Stimulated activated naive CD8-positive, alpha-beta T cell treated with anti-CD3 and anti-CD28 coated beads, Interleukin-15, Interleukin-2, amounts not matched to agents 100 ng/mL and 50 ng/mL, for 24 hours (primary cell): Measurements from ENCODE around the gene IQGAP2.

ENCODE experiments used
- H3K27ac Mint-ChIP-seq: one replicate; pipeline ENCODE4 v1.8.0; 2021; ENCODE audit warnings: mild to moderate bottlenecking, mixed read lengths
- H3K27me3 Mint-ChIP-seq: one replicate; pipeline ENCODE4 v1.8.0; 2021; ENCODE audit warnings: mixed read lengths
- H3K36me3 Mint-ChIP-seq: one replicate; pipeline ENCODE4 v1.8.0; 2021; ENCODE audit warnings: low read depth, mixed read lengths
- H3K4me1 Mint-ChIP-seq: one replicate; pipeline ENCODE4 v1.8.0; 2021; ENCODE audit warnings: low read depth, mixed read lengths
- H3K4me3 Mint-ChIP-seq: one replicate; pipeline ENCODE4 v1.8.0; 2021; ENCODE audit warnings: mild to moderate bottlenecking, mixed read lengths
- H3K9me3 Mint-ChIP-seq: one replicate; pipeline ENCODE4 v1.8.0; 2021; ENCODE audit warnings: mixed read lengths

IQGAP2 gene

DNA sequence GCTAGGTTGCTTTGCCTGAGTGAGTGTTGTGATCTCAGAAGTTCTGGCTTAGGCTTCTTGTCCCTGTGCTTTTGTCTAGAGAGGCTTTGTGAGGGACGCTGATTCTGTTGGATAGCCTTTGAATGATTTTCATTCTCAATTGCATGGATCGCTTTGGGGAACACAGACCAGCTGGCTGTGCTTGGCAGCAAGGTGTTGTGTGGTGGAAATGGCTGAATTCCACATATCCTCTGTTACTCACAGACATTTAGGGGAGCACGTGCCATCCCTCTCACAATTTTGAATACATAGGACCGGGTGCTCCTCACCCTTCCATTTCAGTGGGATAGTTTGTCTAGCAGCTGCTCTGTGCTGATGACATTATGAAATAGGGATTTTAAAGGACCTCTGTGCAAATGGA, 76.2 kb downstream of the IQGAP2 start:
- H3K4me1 Mint-ChIP-seq = peaks cover 51% of the 10 kb centered on the region
- no peaks in the 10 kb centered on the region for H3K9me3 Mint-ChIP-seq
- no peak overlapping the region for H3K27ac Mint-ChIP-seq
- no peaks in the 10 kb centered on the region for H3K27me3 Mint-ChIP-seq
- H3K4me3 Mint-ChIP-seq = no peak overlapping the region
- peaks cover 6% of the 10 kb centered on the region for H3K36me3 Mint-ChIP-seq

DNA sequence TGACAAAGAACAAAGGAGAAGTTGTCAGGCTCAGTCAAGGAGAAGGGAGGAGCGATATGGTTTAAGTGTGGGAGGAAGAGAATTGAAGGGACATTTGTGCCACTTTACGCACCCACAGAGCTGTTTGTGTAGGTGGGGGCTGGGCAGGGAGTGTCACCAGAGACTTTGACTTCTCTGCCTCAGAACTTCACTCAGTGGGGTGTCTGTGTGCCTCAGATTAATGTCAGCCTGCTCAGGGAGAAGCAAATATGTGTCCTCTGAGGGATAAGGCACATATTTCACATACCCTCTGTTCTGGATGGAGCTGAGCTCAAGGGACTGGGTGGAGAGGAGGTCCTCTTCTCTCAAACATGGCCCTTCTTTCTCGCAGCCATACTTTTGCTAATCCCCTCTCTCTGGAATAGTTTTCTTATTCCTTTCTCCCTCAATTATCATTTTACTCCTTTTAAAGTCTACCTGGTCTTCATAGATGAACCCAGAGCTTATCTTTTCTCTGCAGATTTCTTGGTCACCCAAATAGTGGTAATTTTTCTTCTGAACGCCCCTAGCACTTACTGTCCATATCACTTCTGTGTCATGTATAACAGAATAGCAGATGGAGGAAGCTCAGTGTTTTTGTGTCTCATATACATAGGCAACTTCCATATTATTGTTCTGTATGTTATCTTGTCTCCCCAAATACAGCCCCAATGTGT, 77.0 kb downstream of the IQGAP2 start:
- H3K36me3 Mint-ChIP-seq = peaks cover 6% of the 10 kb centered on the region
- no peak overlapping the region for H3K27ac Mint-ChIP-seq
- no peaks in the 10 kb centered on the region for H3K27me3 Mint-ChIP-seq
- no peaks in the 10 kb centered on the region for H3K9me3 Mint-ChIP-seq
- no peak overlapping the region for H3K4me3 Mint-ChIP-seq
- peaks cover 50% of the 10 kb centered on the region for H3K4me1 Mint-ChIP-seq

DNA sequence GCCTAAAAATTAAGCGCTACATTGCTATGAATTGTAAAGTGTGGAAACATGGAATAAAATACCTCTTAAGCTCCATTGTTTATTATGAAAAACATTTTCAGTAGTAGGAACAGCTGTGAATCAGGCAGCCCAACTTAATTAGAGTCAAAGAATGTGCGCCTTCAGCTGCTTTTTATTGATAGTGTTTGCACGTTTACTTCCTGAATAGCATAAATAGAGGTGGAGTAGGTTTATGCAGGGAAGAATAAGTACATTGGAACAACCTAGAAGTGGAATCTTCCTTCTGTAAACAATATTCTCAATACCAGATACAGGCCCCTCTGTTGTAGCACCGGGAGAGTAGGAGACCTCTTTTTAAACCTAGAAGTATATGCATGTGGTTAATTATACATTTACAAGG, 79.9 kb downstream of the IQGAP2 start:
- Mint-ChIP-seq H3K4me3 (no peak overlapping the region), H3K27ac (no peak overlapping the region), H3K27me3 (no peaks in the 10 kb centered on the region), H3K36me3 (no peaks in the 10 kb centered on the region), H3K9me3 (no peaks in the 10 kb centered on the region), H3K4me1 (peaks cover 43% of the 10 kb centered on the region)

DNA sequence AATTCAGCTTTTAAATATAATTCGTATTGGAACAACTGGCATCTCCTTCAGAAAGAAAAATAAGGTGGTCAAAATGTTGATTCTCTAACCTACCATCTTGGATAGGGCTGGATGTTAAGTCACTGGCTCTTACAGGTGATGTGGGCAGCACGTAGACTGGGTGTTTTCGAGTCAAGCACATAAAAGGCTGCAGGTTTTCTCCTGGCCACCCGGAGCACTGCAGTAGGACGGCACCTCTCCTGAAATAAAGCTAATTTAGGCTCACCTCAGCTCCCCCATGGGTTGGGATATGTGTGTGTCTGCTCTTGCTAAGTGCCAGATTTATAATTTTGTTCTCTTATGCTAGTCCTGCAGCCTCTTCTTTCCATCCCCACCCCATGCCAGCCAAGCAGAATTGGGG, 80.3 kb downstream of the IQGAP2 start:
- Mint-ChIP-seq H3K4me1 (peaks cover 45% of the 10 kb centered on the region), H3K27ac (no peak overlapping the region), H3K9me3 (no peaks in the 10 kb centered on the region), H3K4me3 (no peak overlapping the region), H3K27me3 (no peaks in the 10 kb centered on the region), H3K36me3 (no peaks in the 10 kb centered on the region)

DNA sequence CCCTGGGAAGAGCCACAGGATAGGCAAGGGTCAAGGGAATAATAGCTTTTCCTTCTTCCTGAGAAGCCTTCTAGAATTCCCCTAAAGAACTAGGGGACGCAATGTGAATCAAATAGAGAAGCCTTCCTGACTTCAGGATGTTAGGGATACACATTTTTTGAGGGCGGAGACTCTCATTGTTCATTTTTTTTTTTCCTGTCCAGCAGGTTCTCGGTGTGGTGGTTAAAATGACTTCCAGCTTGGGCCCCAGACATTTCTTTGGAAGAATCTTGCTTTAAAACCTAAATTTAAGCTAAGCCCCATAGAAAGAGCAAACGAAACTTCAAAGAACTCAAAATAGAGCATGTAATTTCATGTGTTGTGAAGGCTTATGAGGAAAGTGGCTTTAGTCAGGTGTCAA, 80.8 kb downstream of the IQGAP2 start:
- Mint-ChIP-seq H3K4me1 (peaks cover 44% of the 10 kb centered on the region), H3K9me3 (no peaks in the 10 kb centered on the region)

DNA sequence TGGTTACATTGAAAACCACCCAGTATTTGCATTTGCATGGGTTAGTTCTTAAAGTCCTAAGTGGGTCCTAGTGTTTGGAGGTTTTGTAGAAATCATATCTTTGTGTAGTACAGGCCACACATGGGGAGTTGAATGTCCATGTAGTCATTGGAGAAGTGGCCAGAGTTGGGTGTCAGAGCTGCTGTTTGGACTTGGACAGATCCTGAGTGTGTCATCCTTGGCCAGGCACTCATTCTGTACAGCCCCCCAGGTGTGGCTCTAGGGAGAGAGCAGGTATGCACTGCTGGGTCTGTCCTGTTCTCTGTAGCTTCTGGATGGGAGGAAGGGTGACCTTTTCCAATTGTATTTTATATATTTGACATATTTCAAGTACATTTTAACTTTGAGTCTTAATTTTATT, 82.4 kb downstream of the IQGAP2 start:
- H3K4me3 Mint-ChIP-seq = no peak overlapping the region
- H3K27me3 Mint-ChIP-seq = no peaks in the 10 kb centered on the region
- no peak overlapping the region for H3K27ac Mint-ChIP-seq
- peaks cover 4% of the 10 kb centered on the region for H3K36me3 Mint-ChIP-seq
- no peaks in the 10 kb centered on the region for H3K9me3 Mint-ChIP-seq
- peaks cover 39% of the 10 kb centered on the region for H3K4me1 Mint-ChIP-seq

More for the DNA sequence above, 80.8 kb downstream of the IQGAP2 start:
- Mint-ChIP-seq H3K27me3 (no peaks in the 10 kb centered on the region), H3K4me3 (no peak overlapping the region), H3K27ac (no peak overlapping the region), H3K36me3 (no peaks in the 10 kb centered on the region)

DNA sequence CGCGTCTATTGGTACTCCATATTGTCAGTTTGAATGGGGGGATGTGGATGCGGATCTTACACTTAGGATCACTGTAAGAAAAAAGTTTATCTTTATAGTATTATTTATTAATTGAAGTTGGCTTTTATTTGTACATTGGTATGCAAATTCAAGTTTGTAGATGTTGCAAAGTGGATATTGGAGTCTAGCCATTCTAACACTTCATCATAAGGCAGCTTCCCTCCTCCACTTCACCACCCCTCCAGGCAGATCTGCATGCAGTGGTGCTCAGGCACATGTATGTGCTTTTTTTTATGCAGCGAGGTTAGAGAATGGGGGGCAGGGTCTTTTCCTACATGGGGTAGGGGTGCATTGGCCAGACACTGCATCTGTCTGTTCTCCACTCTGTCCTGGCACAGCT, 84.3 kb downstream of the IQGAP2 start:
- Mint-ChIP-seq H3K27me3 (no peaks in the 10 kb centered on the region), H3K4me1 (peaks cover 43% of the 10 kb centered on the region)

DNA sequence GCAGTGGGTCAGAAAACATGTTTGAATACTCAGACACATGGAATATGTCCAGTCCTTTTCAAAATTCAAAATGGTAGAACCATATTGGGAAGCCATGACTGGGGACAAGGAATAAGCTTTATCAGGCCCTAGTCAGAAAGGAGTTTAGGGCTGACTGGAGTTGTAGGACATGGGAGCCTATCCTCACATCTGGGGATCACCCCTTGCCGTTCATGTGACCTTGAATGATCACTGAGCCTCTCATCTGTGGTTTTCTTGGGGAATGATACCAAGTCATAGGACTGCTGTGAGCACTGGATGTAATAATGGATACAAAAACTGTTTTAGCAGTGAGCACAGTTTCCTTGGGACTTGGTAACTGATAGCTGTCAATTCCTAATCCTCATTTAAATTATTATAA, 84.7 kb downstream of the IQGAP2 start:
- Mint-ChIP-seq H3K36me3 (peaks cover 4% of the 10 kb centered on the region), H3K27me3 (no peaks in the 10 kb centered on the region), H3K27ac (no peak overlapping the region), H3K4me1 (peaks cover 44% of the 10 kb centered on the region), H3K4me3 (no peak overlapping the region), H3K9me3 (no peaks in the 10 kb centered on the region)

More for the DNA sequence above, 84.3 kb downstream of the IQGAP2 start:
- Mint-ChIP-seq H3K36me3 (peaks cover 4% of the 10 kb centered on the region), H3K4me3 (no peak overlapping the region), H3K27ac (no peak overlapping the region), H3K9me3 (no peaks in the 10 kb centered on the region)

DNA sequence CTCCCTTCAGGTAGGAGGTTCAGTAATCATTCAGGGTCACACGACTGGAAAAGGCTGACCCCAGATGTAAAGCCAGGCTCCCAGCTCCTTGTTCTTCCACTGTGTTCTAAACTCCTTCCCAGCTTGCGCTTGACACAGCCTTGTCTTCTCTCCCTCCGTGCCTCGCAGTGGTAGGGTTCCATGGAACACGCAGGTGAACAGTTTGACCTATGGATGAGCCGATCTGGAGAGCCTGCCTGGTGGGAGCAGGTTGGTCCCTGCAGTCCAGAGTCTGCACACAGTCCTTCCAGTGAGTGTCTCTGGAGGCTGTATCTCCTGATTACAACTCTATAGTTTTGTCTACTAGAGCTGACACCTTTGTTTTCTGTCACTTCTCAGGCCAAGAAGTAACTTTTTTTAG, 85.9 kb downstream of the IQGAP2 start:
- Mint-ChIP-seq H3K9me3 (no peaks in the 10 kb centered on the region), H3K36me3 (peaks cover 4% of the 10 kb centered on the region), H3K27me3 (no peaks in the 10 kb centered on the region), H3K4me3 (no peak overlapping the region), H3K4me1 (peaks cover 45% of the 10 kb centered on the region), H3K27ac (no peak overlapping the region)

DNA sequence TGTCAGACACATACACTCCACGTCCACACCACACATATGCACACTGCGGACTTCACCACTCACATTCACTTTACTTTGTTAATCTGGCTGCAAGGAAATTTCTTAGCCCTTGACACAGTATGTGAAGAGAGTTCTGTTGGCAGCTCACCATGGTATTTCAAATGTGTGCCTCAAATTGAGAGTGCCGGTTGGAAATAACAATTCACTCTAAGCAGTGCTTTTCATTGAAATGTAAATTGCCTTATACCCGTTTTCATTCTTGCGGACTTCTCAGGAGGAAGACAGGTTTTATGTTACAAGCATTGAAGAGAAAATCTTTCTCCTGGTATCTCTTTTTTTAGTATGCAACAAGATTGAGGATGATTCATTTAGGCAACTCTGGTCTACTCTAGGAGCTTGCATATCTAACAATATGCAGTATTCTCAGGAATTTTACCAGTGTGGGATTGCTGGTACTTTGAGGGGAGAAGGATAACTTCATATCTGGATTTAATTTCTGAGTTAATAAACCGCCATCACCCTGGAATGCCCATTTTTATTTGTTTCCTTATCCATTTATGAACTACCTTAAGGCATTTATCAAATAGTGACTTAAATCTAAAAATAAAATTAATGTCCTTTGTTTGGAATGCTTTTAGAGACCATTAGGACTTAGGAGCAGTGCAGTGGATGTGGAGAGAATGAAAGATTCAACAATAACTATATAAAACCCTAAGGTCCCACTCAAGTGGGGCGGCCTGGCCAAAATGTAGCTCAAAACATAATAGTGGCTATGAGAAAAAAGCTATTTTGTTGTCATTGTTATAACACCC, 87.0 kb downstream of the IQGAP2 start:
- Mint-ChIP-seq H3K4me1 (peaks cover 41% of the 10 kb centered on the region), H3K4me3 (no peak overlapping the region), H3K9me3 (no peaks in the 10 kb centered on the region), H3K36me3 (peaks cover 4% of the 10 kb centered on the region), H3K27ac (no peak overlapping the region), H3K27me3 (no peaks in the 10 kb centered on the region)

DNA sequence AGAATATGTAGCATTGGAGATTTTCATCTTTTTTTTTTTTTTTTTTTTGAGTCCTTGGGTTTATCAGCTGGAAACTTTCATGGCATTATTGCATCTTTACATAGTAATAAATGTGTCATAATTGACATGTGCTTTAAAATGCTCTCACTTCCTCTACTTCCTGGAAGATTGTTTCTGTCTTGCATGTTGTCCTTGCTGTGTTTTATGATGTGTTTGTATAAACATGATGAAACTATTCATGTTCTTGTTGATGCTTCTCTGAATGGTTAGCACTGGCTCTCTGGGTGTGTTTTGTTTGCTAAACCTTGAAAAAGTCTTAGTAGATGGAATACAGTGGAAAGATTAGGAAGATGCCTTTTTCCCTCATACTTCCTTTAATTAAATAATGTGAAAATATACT, 87.9 kb downstream of the IQGAP2 start:
- peaks cover 42% of the 10 kb centered on the region for H3K4me1 Mint-ChIP-seq

DNA sequence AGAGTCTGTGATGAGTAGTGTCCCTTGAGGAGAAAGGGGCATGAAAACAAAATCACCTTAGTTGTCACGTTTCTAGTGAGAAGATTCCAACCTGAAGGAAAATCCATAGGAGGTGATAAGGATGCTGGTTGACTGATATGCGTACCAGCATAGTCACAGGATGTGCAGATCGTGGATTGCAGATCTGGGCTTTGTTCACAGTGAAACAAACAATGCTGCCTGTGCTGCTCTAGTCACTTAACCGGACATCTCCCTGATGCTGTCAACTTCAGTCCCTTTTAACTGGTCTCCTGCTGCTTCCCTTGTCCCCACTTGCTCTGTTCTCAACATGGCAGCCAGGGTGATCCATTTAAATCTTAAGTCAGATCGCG, 89.7 kb downstream of the IQGAP2 start:
- H3K4me1 Mint-ChIP-seq = peaks cover 47% of the 10 kb centered on the region
- H3K27ac Mint-ChIP-seq = no peak overlapping the region
- H3K4me3 Mint-ChIP-seq = no peak overlapping the region
- H3K36me3 Mint-ChIP-seq = peaks cover 11% of the 10 kb centered on the region
- no peaks in the 10 kb centered on the region for H3K9me3 Mint-ChIP-seq
- no peaks in the 10 kb centered on the region for H3K27me3 Mint-ChIP-seq

More for the DNA sequence above, 87.9 kb downstream of the IQGAP2 start:
- no peaks in the 10 kb centered on the region for H3K27me3 Mint-ChIP-seq
- H3K27ac Mint-ChIP-seq = peak overlapping the region; percentile 8
- H3K4me3 Mint-ChIP-seq = no peak overlapping the region
- no peaks in the 10 kb centered on the region for H3K9me3 Mint-ChIP-seq
- peaks cover 11% of the 10 kb centered on the region for H3K36me3 Mint-ChIP-seq

DNA sequence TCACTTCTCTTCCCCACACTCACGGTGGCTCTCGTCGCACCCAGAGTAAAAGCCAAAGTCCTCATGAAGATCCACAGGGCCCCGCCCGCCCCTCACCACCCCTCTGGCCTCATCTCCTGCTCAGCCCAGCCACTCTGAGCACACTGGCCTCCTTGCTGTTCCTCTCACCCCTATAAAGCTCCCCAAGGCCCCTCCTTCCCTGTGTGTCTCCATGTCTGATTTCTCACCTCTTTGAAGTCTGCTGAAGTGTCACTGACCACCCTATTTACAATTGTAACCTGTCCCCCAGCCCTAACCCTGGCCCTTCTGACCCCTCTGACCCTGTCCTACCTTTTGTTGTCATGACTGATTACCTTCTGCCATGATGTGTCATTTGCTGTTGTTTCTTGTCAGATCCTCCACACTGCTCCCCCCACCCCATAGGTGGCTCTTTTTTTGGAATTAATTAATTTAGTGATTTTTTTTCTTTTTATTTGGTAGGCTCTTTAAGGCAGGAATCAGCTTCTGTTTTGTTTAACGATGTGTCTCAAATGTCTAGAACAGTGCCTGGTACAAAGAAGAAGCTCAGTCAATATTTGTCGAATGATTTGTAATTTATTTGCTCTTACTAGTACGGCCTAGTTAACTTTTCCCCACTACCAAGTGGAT, 90.2 kb downstream of the IQGAP2 start:
- H3K27me3 Mint-ChIP-seq = no peaks in the 10 kb centered on the region
- H3K36me3 Mint-ChIP-seq = peaks cover 11% of the 10 kb centered on the region
- H3K4me3 Mint-ChIP-seq = no peak overlapping the region
- peaks cover 51% of the 10 kb centered on the region for H3K4me1 Mint-ChIP-seq
- H3K9me3 Mint-ChIP-seq = no peaks in the 10 kb centered on the region
- no peak overlapping the region for H3K27ac Mint-ChIP-seq

DNA sequence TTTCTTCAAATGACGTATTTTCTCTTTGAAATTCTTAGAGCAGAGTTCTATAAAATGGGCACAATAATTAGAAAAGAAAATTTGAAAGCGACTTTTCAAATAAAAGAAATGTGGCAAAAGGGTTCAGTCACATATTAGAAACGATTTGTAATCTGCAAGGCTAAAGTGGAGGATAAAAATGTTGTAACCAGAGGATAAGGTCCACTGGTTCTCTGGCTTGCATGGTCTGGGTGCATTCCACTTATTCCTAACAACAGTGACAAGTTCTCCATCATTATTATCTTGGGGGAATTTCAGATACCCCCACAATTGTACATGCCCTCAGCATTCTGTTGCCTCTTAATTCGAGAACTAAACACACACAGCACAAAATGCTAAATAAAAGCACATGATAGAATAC, 91.1 kb downstream of the IQGAP2 start:
- Mint-ChIP-seq H3K36me3 (peaks cover 11% of the 10 kb centered on the region), H3K4me3 (no peak overlapping the region), H3K4me1 (peaks cover 52% of the 10 kb centered on the region), H3K27me3 (no peaks in the 10 kb centered on the region), H3K9me3 (no peaks in the 10 kb centered on the region), H3K27ac (no peak overlapping the region)

DNA sequence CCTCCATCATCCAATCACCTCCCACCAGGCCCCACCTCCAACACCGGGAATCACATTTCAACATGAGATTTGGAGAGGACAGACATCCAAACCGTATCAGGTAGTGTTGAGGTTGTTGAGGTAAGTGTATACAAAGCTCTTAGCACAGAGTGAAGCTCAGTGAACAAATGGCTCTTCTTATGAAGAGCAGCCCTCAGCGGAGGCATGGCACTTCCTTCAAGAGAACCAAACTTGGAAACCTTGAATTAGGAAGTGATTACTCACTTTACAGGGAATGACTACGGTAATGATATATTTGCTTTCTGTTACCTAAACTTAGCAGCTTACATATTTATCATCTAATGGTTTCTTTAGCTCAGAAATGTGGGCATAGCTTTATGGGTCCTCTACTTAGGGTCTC, 92.8 kb downstream of the IQGAP2 start:
- Mint-ChIP-seq H3K4me3 (no peak overlapping the region), H3K27ac (no peak overlapping the region), H3K9me3 (no peaks in the 10 kb centered on the region), H3K27me3 (no peaks in the 10 kb centered on the region), H3K36me3 (peaks cover 8% of the 10 kb centered on the region), H3K4me1 (peaks cover 45% of the 10 kb centered on the region)
